SKM-1 (cell line): ENCODE results near the gene TMEM132D.

Source experiments
- DNase-seq: peaks from one replicate; lab custom pipeline; 2025; ENCODE audit not compliant: unreplicated experiment; lab: John Stamatoyannopoulos, UW

Gene TMEM132D

DNA sequence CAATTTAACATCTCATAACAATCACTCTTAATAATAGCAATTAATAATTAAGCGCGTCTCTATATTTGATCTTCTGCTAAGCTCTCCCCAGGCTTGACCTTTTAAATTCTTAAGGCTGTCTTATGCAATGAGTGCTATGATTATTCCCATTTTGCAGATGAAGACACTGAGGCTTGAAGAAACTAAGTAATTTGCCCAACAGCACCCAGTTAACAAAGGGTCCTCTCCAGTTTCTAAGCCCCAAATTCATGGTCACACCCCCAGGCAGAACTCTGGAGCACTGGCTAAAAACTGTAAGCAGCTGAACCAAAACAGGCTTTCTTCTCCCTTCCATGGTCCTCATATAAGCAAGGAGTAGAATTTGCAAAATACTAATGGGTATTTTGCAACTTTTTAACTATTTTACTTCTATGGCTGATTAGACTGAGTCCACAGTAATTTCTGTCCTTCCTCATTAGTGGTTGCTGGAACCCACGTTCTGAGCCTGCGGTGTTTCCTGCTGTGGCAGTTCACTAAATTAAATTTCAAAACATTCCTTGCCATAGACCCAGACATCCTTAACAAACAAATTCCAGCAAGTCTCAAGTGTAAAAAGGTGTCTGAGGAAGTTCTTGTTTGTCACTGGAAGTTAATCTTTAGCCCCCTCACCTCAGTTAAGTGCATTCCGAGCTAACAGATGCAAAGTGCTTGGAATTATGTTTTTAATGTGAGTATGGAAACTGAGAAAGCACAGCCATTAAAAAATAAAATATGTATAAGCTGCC lies 76.5 kb downstream of the TMEM132D start:
- DNase-seq = no peak

DNA sequence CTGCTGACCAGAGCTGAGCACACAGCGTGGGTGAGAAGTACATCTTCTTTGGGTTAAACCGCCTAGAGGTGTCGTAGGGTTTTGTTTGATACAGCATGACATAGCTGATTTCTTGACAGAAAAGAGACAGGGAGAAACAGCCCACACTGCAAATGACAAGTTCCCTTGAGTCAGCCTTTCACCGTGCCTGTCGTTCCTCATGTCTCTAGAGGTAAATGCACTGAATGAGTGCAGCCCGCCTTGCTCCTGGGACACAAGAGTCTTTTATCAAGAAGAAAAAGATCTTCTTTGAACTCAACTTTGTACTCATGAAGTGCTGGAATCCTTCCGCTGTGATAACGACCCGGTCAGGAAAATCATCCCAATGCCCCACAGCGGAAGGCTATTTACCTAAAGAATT lies 77.6 kb downstream of the TMEM132D start:
- no peak for DNase-seq

GRCh38 chr12:129825316-129825715 lies 78.5 kb downstream of the TMEM132D start:
- no peak for DNase-seq

- DNase-seq = no peak
These were observed 81.9 kb downstream of the TMEM132D start for GRCh38 chr12:129821964-129822363.

DNA sequence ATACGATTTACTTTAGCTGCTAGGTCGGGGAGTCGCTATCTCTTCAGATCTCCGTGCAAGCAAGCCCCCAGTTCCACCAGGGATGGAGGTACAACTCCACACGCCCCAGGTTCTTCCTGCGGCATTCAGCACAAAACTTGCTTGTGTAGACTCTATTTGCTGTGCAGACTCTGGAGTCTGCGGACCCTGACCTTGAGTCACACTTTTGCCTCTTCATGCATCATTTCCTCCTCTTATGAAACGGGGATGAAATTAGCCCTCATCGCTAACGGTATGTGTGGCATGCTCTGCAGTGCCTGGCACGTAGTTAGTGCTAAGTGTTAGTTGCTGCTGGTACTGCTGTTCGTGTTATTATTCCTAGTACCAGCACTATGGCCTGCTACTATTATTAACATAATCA lies 84.4 kb downstream of the TMEM132D start:
- DNase-seq = no peak

- no peak for DNase-seq
These were observed 88.0 kb downstream of the TMEM132D start for GRCh38 chr12:129815846-129816245.

DNA sequence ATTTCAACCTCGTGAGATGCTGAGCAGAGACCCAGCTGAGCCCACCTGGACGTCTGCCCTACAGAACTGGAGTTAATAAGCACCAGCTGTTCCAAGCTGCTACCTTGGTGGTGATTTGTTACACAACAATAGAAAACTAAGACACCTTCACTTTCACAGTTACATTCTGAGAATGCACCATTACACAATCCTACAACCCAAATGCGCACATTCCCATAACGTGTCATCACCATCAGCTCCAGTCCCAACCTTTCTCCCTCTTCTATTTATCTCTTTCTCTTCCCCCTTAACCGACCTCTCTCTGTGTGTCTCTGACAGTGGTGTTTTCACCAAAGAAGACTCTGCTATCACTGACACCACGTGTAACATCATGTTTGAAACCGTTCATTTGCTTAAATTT lies 91.9 kb downstream of the TMEM132D start:
- no peak for DNase-seq

DNA sequence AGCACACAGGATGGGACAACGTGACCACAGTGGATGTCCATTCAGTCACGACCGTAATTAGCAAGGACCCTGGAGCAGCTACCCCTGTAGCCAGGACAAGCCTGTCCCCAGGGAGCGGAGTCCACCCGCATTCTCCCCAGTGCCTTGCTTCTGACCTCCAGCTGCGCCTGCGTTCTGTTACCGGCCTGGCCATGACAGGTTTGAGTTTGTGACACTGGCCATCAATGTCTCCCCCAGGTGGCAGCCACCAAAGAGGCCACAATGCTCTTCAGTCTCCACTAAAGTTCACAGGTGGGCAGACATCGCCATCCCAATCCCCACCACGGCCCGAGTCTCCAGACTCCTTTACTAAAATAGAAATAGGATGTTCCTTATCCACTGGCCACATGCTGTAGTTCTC lies 96.7 kb downstream of the TMEM132D start:
- no peak for DNase-seq

GRCh38 chr12:129791396-129791795 lies 112.4 kb downstream of the TMEM132D start:
- no peak for DNase-seq

- no peak for DNase-seq
These were observed 112.9 kb downstream of the TMEM132D start for GRCh38 chr12:129790930-129791329.

- no peak for DNase-seq
These were observed 113.5 kb downstream of the TMEM132D start for GRCh38 chr12:129790331-129790730.

GRCh38 chr12:129789921-129790320 lies 113.9 kb downstream of the TMEM132D start:
- DNase-seq = no peak

DNA sequence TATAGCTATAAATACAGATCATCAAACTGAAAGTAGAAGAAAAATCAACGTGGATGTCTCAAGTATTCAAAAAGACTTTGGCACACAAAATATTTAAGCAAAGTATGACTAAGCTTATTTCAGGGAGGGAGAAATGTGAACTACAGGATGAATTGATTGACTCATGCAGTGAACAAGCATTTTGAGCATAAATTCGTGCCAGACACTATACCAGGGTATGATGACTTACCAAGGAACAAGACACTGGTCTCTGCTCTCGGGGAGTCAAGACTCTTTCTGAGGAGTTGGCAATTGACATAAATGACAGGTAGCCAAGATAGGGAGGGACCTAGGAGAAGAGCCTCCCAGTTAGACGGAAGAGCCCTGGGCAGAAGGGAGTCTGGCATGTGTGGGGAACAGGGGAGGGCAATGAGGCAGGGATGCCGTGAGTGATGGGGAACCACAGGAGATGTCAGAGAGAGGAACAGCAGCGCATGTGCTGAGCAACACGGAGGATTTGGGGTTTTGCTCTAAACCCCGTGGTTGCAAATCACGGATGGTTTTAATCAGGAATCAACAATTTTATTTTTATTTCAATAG lies 115.2 kb downstream of the TMEM132D start:
- no peak for DNase-seq

DNA sequence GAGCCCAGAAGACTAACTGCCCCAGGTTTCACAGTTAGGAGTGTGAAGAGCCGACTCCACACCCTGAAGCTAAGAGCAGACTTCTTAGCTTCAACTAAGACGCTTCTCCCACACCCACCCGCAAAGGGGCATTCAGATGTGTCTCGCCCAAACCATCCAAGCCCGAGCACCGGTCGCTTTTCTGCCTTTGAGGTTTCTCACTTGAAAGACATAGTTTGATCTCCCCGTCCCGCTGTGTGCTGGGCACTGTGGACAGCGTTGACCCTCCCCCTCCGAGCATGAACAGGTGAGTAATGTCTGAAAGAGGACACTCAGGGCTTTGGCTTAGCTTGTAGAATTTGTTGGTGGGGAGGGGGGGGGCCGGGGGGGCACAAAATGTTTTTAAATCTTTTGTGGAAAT lies 123.8 kb downstream of the TMEM132D start:
- no peak for DNase-seq

GRCh38 chr12:129779033-129779432 lies 124.8 kb downstream of the TMEM132D start:
- no peak for DNase-seq

DNA sequence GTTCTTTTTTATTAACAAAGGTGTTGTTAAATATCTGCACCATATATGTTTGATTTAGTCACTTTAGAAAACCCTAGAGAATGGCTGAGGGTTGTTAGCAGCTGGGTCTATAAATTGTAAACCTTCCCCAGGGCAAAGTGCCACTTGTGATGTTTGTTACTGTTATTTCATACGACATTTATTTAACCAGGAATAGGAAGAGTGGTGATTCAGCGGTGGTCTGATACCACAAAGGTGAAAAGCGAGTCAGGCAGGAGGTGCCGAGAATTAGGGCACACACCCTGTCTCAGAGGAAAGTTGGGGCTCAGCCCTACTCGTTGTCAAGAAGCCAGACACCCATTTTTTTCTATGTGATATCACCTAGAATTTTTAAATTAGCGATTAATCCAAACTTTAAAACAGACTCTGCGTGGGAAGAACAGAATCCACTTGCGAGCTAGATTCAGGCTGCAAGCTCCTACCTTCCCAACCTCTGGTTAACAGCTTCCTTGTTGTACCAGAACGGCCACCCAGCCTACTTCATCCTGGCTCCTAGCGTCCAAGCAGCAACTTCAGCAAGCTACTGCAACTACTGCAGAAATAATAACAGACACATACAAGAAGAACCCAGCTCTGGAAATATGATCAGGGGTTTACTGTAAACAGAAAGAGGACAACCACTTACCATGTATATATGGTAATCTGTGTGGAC lies 126.7 kb downstream of the TMEM132D start:
- no peak for DNase-seq

DNA sequence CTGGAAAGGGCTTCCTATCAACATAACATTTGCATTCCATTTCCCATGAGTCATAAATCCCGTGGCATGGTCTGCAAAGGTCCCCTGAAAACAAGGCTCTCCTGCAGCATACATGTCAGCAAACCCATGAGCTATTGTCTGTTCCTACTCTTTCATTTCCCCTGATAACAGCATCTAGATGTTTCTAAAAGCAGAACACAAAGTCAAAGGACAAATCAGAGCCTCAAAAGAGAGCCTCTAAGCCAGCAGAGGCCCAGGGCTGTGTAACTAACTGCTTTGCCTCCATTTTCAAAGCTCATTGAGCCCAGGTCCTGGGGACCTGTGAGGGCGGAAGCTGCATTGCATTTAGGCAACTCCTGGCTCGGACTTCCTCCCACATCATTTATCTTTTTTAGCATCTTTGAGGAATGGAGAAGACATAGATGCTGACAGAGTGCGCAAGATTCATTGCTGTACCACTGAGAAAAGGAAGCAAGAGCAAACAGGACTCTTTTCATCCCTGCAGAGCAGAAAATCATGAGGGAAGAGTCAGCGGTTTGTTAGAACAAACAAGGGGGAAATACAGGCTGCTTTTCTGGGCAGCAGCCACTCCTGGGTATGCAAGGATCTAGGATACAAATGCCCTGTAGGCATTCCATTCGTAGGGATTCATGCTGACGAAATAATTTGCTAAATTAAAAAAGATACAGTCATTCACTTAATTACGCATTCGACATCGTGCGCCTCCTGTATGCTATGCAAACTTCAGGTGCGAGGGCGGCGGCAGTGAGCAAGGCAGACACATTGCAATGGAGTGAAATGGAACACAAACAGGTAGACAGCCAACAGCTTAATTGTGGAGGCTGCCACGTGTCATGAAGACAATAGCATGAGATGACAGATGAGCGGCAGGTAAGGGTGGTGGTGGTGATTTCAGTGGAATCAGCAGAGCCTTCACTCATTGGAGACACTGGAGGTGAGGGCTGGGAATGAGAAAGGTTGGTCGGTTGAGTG lies 131.0 kb downstream of the TMEM132D start:
- DNase-seq = no peak

DNA sequence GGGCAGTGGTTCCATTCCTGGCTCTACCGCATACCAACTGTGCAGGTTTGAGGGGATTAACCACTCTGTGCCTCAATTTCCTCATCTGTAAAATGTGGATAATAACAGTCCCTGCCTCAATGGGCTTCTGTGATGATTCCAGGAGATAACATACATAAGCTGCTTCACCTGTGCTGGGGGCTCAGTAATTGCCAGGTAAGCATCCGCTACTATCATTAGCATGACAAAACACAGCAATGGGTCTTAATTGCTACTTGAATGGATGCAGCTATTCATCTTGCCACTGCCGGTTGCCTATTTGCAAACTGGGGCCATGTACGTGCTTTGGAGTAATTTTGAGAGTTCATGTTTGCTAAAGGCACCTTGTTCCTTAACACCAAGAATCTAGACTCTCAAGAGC lies 132.6 kb downstream of the TMEM132D start:
- no peak for DNase-seq

DNA sequence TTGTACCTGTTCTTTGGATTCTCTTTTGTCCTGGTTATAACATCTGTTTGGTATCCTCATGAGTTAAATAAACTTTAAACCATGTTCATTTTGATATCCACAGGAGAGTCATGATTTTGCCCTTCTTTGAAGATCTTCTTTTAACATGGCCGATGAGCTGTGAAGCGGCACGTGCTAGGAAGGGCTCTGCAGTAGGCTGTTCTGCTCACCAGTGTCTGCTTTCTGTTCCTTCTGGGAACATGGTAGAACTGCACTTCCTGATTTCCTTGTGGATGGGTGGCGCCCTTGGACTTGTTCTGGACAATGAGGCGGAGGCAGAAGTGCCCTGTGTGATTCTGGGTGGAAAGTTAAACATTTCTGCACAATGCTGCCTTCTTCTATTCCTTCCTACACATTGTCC lies 138.1 kb downstream of the TMEM132D start:
- DNase-seq = no peak

- DNase-seq = no peak
These were observed 141.4 kb downstream of the TMEM132D start for GRCh38 chr12:129762436-129762835.

DNA sequence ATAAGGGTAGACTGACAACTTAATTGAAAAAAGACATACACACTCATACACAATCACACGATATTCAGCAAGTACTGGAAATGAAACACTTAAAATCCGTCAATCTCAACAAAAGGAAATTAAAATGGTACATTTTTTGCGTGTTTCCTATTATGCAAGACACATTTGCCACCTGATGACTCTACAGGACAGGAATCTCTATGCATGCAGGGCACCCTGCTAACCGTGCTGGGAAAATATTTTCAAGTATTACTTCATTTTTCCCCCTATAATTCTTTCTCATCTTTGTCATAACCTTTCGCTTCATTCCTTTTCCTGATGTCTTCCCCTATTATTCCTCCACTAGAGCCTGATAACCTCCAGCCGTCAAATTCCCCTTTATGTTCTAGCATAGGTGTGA lies 150.2 kb downstream of the TMEM132D start:
- no peak for DNase-seq
